PC-3 (cell line): ENCODE measurements around the gene CDH4. TPM values are rescaled to one million over a fixed set of nuclear protein-coding genes. Genes with fewer than 3 reads are reported as not detected.

ENCODE experiments used
- ATAC-seq: fragments of 200-7000 bp; cut with Tn5 transposase; 2 replicates; pipeline ENCODE4 v1.9.1; 2020; ENCODE audit warnings: mild to moderate bottlenecking, moderate library complexity
- BruUV-seq: library from RNA; stranded (reverse); fragments of 400-500 nt; replicated peaks from 2 replicates; lab custom pipeline; 2021; lab: Mats Ljungman, UMichigan
- CTCF ChIA-PET: fragments of 300-600 bp; sonication (Branson Sonifier 250); formaldehyde crosslinking; loops from one replicate; lab custom pipeline; 2022; ENCODE audit warnings: antibody characterized with exemption; lab: Charles Lee
- POLR2A ChIA-PET: fragments of 300-600 bp; sonication (Branson Sonifier 250); formaldehyde crosslinking; loops from one replicate; lab custom pipeline; 2022; ENCODE audit warnings: antibody characterized with exemption; ENCODE audit not compliant: unreplicated experiment; lab: Charles Lee
- DNase-seq: peaks from one replicate; pipeline ENCODE4 v3.0.0-alpha.2; 2015
- H2AFZ ChIP-seq: fragments of 300-600 bp; sonication (generic); 2 replicates; pipeline ENCODE4 v1.6.0; 2016; ENCODE audit warnings: antibody characterized with exemption, low read length
- H3F3A ChIP-seq: fragments of 300-600 bp; sonication (generic); one replicate; pipeline ENCODE4 v1.6.0; 2017; ENCODE audit warnings: antibody characterized with exemption, low read length, control low read depth, mild to moderate bottlenecking; ENCODE audit not compliant: unreplicated experiment
- H3K27ac ChIP-seq: fragments of 300-600 bp; sonication (generic); 2 replicates; pipeline ENCODE4 v1.5.1; 2016; ENCODE audit warnings: mild to moderate bottlenecking, low read length
- H3K27me3 ChIP-seq: fragments of 300-600 bp; sonication (generic); 2 replicates; pipeline ENCODE4 v1.6.1; 2016; ENCODE audit warnings: low read length, mixed read lengths
- H3K36me3 ChIP-seq: fragments of 300-600 bp; sonication (generic); 2 replicates; pipeline ENCODE4 v1.6.1; 2016; ENCODE audit warnings: low read depth, mixed run types, low read length, mixed read lengths
- H3K4me1 ChIP-seq: fragments of 300-600 bp; sonication (generic); 2 replicates; pipeline ENCODE4 v1.5.1; 2016; ENCODE audit warnings: low read length; ENCODE audit not compliant: insufficient read depth
- H3K4me2 ChIP-seq: fragments of 300-600 bp; sonication (generic); 2 replicates; pipeline ENCODE4 v1.6.0; 2016; ENCODE audit warnings: low read length
- H3K4me3 ChIP-seq: fragments of 300-600 bp; sonication (generic); 2 replicates; pipeline ENCODE4 v1.5.1; 2016; ENCODE audit warnings: mild to moderate bottlenecking, low read length, mixed read lengths
- H3K79me2 ChIP-seq: fragments of 300-600 bp; sonication (generic); 2 replicates; pipeline ENCODE4 v1.6.1; 2017; ENCODE audit warnings: low read length, mixed read lengths
- H3K9ac ChIP-seq: fragments of 300-600 bp; sonication (generic); 2 replicates; pipeline ENCODE4 v1.6.0; 2016; ENCODE audit warnings: mild to moderate bottlenecking, low read length
- H3K9me2 ChIP-seq: fragments of 300-600 bp; sonication (generic); replicated peaks from 2 replicates; pipeline ENCODE4 v1.6.1; 2016; ENCODE audit warnings: mixed run types, low read length, mixed read lengths
- H3K9me3 ChIP-seq: fragments of 300-600 bp; sonication (generic); 2 replicates; pipeline ENCODE4 v1.6.1; 2016; ENCODE audit warnings: low read length, mixed read lengths
- H4K20me1 ChIP-seq: fragments of 300-600 bp; sonication (generic); 2 replicates; pipeline ENCODE4 v1.6.1; 2016; ENCODE audit warnings: low read length, mixed read lengths
- CTCF ChIP-seq: fragments of 300-600 bp; sonication (generic); conservative IDR thresholded peaks from 2 replicates; pipeline ENCODE4 v1.5.1; 2017; ENCODE audit warnings: antibody characterized with exemption, low read depth, mild to moderate bottlenecking, low read length
- EZH2 ChIP-seq: fragments of 300-600 bp; sonication (generic); IDR thresholded peaks from one replicate; pipeline ENCODE4 v1.6.1; 2017; ENCODE audit warnings: antibody characterized with exemption, mild to moderate bottlenecking, low read length; ENCODE audit not compliant: unreplicated experiment
- EZH2phosphoT487 ChIP-seq: fragments of 300-600 bp; sonication (generic); IDR thresholded peaks from 2 replicates; pipeline ENCODE4 v1.6.1; 2018; ENCODE audit warnings: mild to moderate bottlenecking, antibody characterized with exemption, low read length, borderline replicate concordance
- intact Hi-C: fragments of 100-400 bp; cut with micrococcal nuclease; formaldehyde crosslinking; loops from 2 replicates; pipeline ENCODE4 v1.9.0; 2023
- total RNA-seq: library from RNA; depleted of rRNA; stranded (reverse); fragments of >200 nt; gene quantifications from 2 replicates; pipeline ENCODE4 v1.2.3, GENCODE V29; 2014

The CDH4 gene
- total RNA-seq, 1 experiment from 2014 or later: not detected

GRCh38 chr20:61661025-61661424, 409.0 kb downstream of the CDH4 start:
- H3K36me3 ChIP-seq: no peaks in the 10 kb centered on the region
- no peak overlapping the region for H3K9ac ChIP-seq
- no peaks in the 10 kb centered on the region for H4K20me1 ChIP-seq
- no TSS peak for BruUV-seq
- H3K4me1 ChIP-seq: no peaks in the 10 kb centered on the region
- POLR2A ChIA-PET: no interaction called here
- DNase-seq (no peak), ATAC-seq (no peak)
- no peaks in the 10 kb centered on the region for H3K9me2 ChIP-seq
- intact Hi-C loops: no loop called here
- TF ChIP-seq CTCF: no peak
- H3K27ac ChIP-seq: no peak overlapping the region
- H3K4me3 ChIP-seq: no peak overlapping the region
- H2AFZ ChIP-seq: no peak overlapping the region
- CTCF ChIA-PET: no interaction called here
- no peaks in the 10 kb centered on the region for H3K9me3 ChIP-seq
- peaks cover 87% of the 10 kb centered on the region for H3K27me3 ChIP-seq
- no peak overlapping the region for H3K4me2 ChIP-seq
- H3K79me2 ChIP-seq: no peaks in the 10 kb centered on the region
- no peaks in the 10 kb centered on the region for H3F3A ChIP-seq

- H3K9me3 ChIP-seq: no peaks in the 10 kb centered on the region
- intact Hi-C loops: no loop called here
- no peaks in the 10 kb centered on the region for H3F3A ChIP-seq
- no peak overlapping the region for H3K4me3 ChIP-seq
- CTCF ChIA-PET: no interaction called here
- no peaks in the 10 kb centered on the region for H3K4me1 ChIP-seq
- H3K9ac ChIP-seq: no peak overlapping the region
- H3K27me3 ChIP-seq: peaks cover 92% of the 10 kb centered on the region
- no peaks in the 10 kb centered on the region for H3K9me2 ChIP-seq
- H3K79me2 ChIP-seq: no peaks in the 10 kb centered on the region
- no peak overlapping the region for H3K4me2 ChIP-seq
- H3K36me3 ChIP-seq: no peaks in the 10 kb centered on the region
- TF ChIP-seq EZH2 (no peak), EZH2phosphoT487 (no peak), CTCF (no peak)
- POLR2A ChIA-PET: no interaction called here
- no peak for DNase-seq
- no peaks in the 10 kb centered on the region for H4K20me1 ChIP-seq
- BruUV-seq: no TSS peak
- H2AFZ ChIP-seq: no peak overlapping the region
- ATAC-seq: no peak
- no peak overlapping the region for H3K27ac ChIP-seq
These were observed 409.5 kb downstream of the CDH4 start for GRCh38 chr20:61661583-61661982.

- H2AFZ ChIP-seq: no peak overlapping the region
- intact Hi-C loops: no loop called here
- POLR2A ChIA-PET: no interaction called here
- H3K27me3 ChIP-seq: peaks cover 93% of the 10 kb centered on the region
- H3K9ac ChIP-seq: no peak overlapping the region
- ATAC-seq (peak; percentile 38; the same call in 1 of the 2 replicates), DNase-seq (no peak)
- TF ChIP-seq CTCF (peak; percentile 17; the same call in 1 of the 2 replicates), EZH2 (no peak)
- H3K4me1 ChIP-seq: no peaks in the 10 kb centered on the region
- H4K20me1 ChIP-seq: no peaks in the 10 kb centered on the region
- CTCF ChIA-PET: no interaction called here
- H3K27ac ChIP-seq: no peak overlapping the region
- H3F3A ChIP-seq: no peaks in the 10 kb centered on the region
- no peaks in the 10 kb centered on the region for H3K79me2 ChIP-seq
- no peaks in the 10 kb centered on the region for H3K9me2 ChIP-seq
- no peaks in the 10 kb centered on the region for H3K9me3 ChIP-seq
- H3K4me2 ChIP-seq: no peak overlapping the region
- H3K36me3 ChIP-seq: no peaks in the 10 kb centered on the region
- BruUV-seq: no TSS peak
- no peak overlapping the region for H3K4me3 ChIP-seq
These were observed 410.3 kb downstream of the CDH4 start for GRCh38 chr20:61662226-61662967.
